Kidney epithelial cell (primary cell): ENCODE results near the gene DGCR2. TPM values are rescaled to one million over a fixed set of nuclear protein-coding genes. Genes with fewer than 3 reads are reported as not detected.

Source experiments
- DNase-seq: peaks from one replicate; pipeline ENCODE4 v3.0.0-alpha.2; 2010; ENCODE audit warnings: low read depth
- H3K27me3 ChIP-seq: 2 replicates; pipeline ENCODE4 v1.6.0; 2011; ENCODE audit warnings: low read length; ENCODE audit not compliant: control insufficient read depth, insufficient read depth
- H3K36me3 ChIP-seq: 2 replicates; pipeline ENCODE4 v1.5.1; 2011; ENCODE audit warnings: low read length; ENCODE audit not compliant: control insufficient read depth, insufficient read depth
- H3K4me3 ChIP-seq: 2 replicates; pipeline ENCODE4 v1.5.1; 2011; ENCODE audit warnings: low read depth, mild to moderate bottlenecking, control low read depth, low read length
- CTCF ChIP-seq: IDR thresholded peaks from 2 replicates; pipeline ENCODE4 v1.5.1; 2011; ENCODE audit warnings: mild to moderate bottlenecking, moderate library complexity, low read length, control low read depth, inconsistent platforms; ENCODE audit not compliant: insufficient read depth, poor library complexity, severe bottlenecking
- total RNA-seq: library from RNA; depleted of rRNA; stranded (reverse); fragments of >200 nt; gene quantifications from 2 replicates; pipeline ENCODE4 v1.2.3, GENCODE V29; 2015

DGCR2 gene
- total RNA-seq, 1 donor from 2014 or later: 71.2 TPM

GRCh38 chr22:19062139-19062942 lies 59.9 kb downstream of the DGCR2 start:
- no peaks in the 10 kb centered on the region for H3K27me3 ChIP-seq
- no peak for TF ChIP-seq CTCF
- no peak for DNase-seq
- no peaks in the 10 kb centered on the region for H3K36me3 ChIP-seq
- H3K4me3 ChIP-seq: no peak overlapping the region

- Histone ChIP-seq H3K27me3 (no peaks in the 10 kb centered on the region), H3K36me3 (no peaks in the 10 kb centered on the region), H3K4me3 (no peak overlapping the region)
These were observed 60.6 kb downstream of the DGCR2 start for GRCh38 chr22:19061471-19062138.

GRCh38 chr22:19060356-19061009 lies 61.7 kb downstream of the DGCR2 start:
- Histone ChIP-seq H3K4me3 (no peak overlapping the region), H3K36me3 (no peaks in the 10 kb centered on the region), H3K27me3 (no peaks in the 10 kb centered on the region)
- DNase-seq: no peak
- no peak for TF ChIP-seq CTCF

More at GRCh38 chr22:19061471-19062138, 60.6 kb downstream of the DGCR2 start:
- TF ChIP-seq CTCF: no peak
- DNase-seq: no peak

GRCh38 chr22:19059481-19060278 lies 62.5 kb downstream of the DGCR2 start:
- Histone ChIP-seq H3K4me3 (no peak overlapping the region), H3K27me3 (no peaks in the 10 kb centered on the region), H3K36me3 (no peaks in the 10 kb centered on the region)
- no peak for TF ChIP-seq CTCF
- no peak for DNase-seq

GRCh38 chr22:19058713-19059451 lies 63.3 kb downstream of the DGCR2 start:
- H3K4me3 ChIP-seq: no peak overlapping the region
- DNase-seq: no peak
- no peaks in the 10 kb centered on the region for H3K27me3 ChIP-seq
- TF ChIP-seq CTCF: no peak
- no peaks in the 10 kb centered on the region for H3K36me3 ChIP-seq
